ENCODE results near the gene CLK2. TPM values are rescaled to one million over a fixed set of nuclear protein-coding genes. Genes with fewer than 3 reads are reported as not detected.
A peak's percentile ranks its signal among the peaks of the same experiment; 100 is the strongest.

Gene CLK2
- polyA plus RNA-seq, 1 donor from 2014 or later, result 44.4 TPM

GRCh38 chr1:155256058-155256852 is 17.0 kb downstream of the CLK2 start:
- Histone ChIP-seq H3K36me3 (ENCODE audit: insufficient read depth, low read length) (no peaks in the 10 kb centered on the region), H3K4me3 (ENCODE audit: low read length) (peak overlapping the region; percentile 94), H3K9ac (ENCODE audit: low read length) (peak overlapping the region; percentile 91), H3K9me3 (ENCODE audit: low read length) (no peaks in the 10 kb centered on the region), H3K27me3 (ENCODE audit: insufficient read depth, low read depth, low read length) (no peaks in the 10 kb centered on the region), H4K20me1 (ENCODE audit: insufficient read depth) (no peaks in the 10 kb centered on the region), H3K9me2 (ENCODE audit: insufficient read depth, low read length) (no peaks in the 10 kb centered on the region), H3K79me2 (replicated peaks; ENCODE audit: insufficient read depth, low read length) (peaks cover 16% of the 10 kb centered on the region), H2AFZ (ENCODE audit: low read depth, low read length) (no peak overlapping the region), H3F3A (ENCODE audit: insufficient read depth, low read length, poor library complexity, severe bottlenecking) (no peaks in the 10 kb centered on the region), H3K4me2 (ENCODE audit: low read length) (no peak overlapping the region), H3K27ac (ENCODE audit: low read length) (peak overlapping the region; percentile 67)
- no peak for TF ChIP-seq REST (IDR thresholded peaks at IDR 0.05; ENCODE audit: borderline replicate concordance)
- TF ChIP-seq CTCF (IDR thresholded peaks at IDR 0.05; ENCODE audit: poor library complexity, severe bottlenecking), result no peak
- no peak for TF ChIP-seq POLR2AphosphoS5 (IDR thresholded peaks at IDR 0.05)
- no peak for TF ChIP-seq EP300 (conservative IDR thresholded peaks at IDR 0.05; ENCODE audit: poor library complexity, severe bottlenecking)
- TF ChIP-seq SMC3 (conservative IDR thresholded peaks at IDR 0.05; ENCODE audit: poor library complexity), result no peak
- TF ChIP-seq RAD21 (conservative IDR thresholded peaks at IDR 0.05), result no peak
- no peak for TF ChIP-seq EZH2 (IDR thresholded peaks at IDR 0.05; ENCODE audit: borderline replicate concordance, insufficient read depth, low read length, poor library complexity, severe bottlenecking)
- TF ChIP-seq MXI1 (conservative IDR thresholded peaks at IDR 0.05; ENCODE audit: poor library complexity, severe bottlenecking), result no peak
- TF ChIP-seq TAF1 (IDR thresholded peaks at IDR 0.05; ENCODE audit: low read depth), result no peak

GRCh38 chr1:155255243-155256007 is 17.9 kb downstream of the CLK2 start, which contains the start of gene ENTREP3:
Gene ENTREP3, minus strand, starts transcription at chr1:155255483. Its CDS starts 606 bp downstream, at chr1:155254877.
- Histone ChIP-seq H3K27ac (ENCODE audit: low read length) (peak within 1 kb of the TSS; percentile 67), H3F3A (ENCODE audit: insufficient read depth, low read length, poor library complexity, severe bottlenecking) (no peaks in the 10 kb centered on the region), H3K36me3 (ENCODE audit: insufficient read depth, low read length) (no peaks in the 10 kb centered on the region), H2AFZ (ENCODE audit: low read depth, low read length) (peak within 1 kb of the TSS; percentile 56), H3K4me3 (ENCODE audit: low read length) (peak within 1 kb of the TSS; percentile 94), H3K9ac (ENCODE audit: low read length) (peak within 1 kb of the TSS; percentile 91), H3K27me3 (ENCODE audit: insufficient read depth, low read depth, low read length) (no peaks in the 10 kb centered on the region), H3K4me2 (ENCODE audit: low read length) (peak within 1 kb of the TSS; percentile 80), H3K9me3 (ENCODE audit: low read length) (no peaks in the 10 kb centered on the region), H3K79me2 (replicated peaks; ENCODE audit: insufficient read depth, low read length) (peaks cover 8% of the 10 kb centered on the region), H4K20me1 (ENCODE audit: insufficient read depth) (no peaks in the 10 kb centered on the region), H3K9me2 (ENCODE audit: insufficient read depth, low read length) (no peaks in the 10 kb centered on the region)
- TF ChIP-seq TAF1 (IDR thresholded peaks at IDR 0.05; ENCODE audit: low read depth) (peak; percentile 64), EZH2 (IDR thresholded peaks at IDR 0.05; ENCODE audit: borderline replicate concordance, insufficient read depth, low read length, poor library complexity, severe bottlenecking) (no peak), RAD21 (conservative IDR thresholded peaks at IDR 0.05) (peak; percentile 24), CTCF (IDR thresholded peaks at IDR 0.05; ENCODE audit: poor library complexity, severe bottlenecking) (peak; percentile 19), MXI1 (conservative IDR thresholded peaks at IDR 0.05; ENCODE audit: poor library complexity, severe bottlenecking) (peak; percentile 76), SMC3 (conservative IDR thresholded peaks at IDR 0.05; ENCODE audit: poor library complexity) (peak; percentile 43), POLR2AphosphoS5 (IDR thresholded peaks at IDR 0.05) (peak; percentile 93), EP300 (conservative IDR thresholded peaks at IDR 0.05; ENCODE audit: poor library complexity, severe bottlenecking) (peak; percentile 29), REST (IDR thresholded peaks at IDR 0.05; ENCODE audit: borderline replicate concordance) (no peak)
